ENCODE results near the gene LHFPL4.

GRCh38 chr3:9501226-9501625 is 52.4 kb downstream of the LHFPL4 start:
- TF ChIP-seq ZNF8 (CRISPR knock-in tag; IDR thresholded peaks at IDR 0.05) = no peak
- no peak for TF ChIP-seq ESRRG (CRISPR knock-in tag; IDR thresholded peaks at IDR 0.05)
- no peak for TF ChIP-seq TSHZ2 (CRISPR knock-in tag; IDR thresholded peaks at IDR 0.05)

Measured in SK-N-SH treated with all-trans-retinoic acid at 6 μM for 48 hours (cell line).